Heart left ventricle (tissue), 13 donors: ENCODE measurements around the gene FAHD2A.
"Not testable (repeated sequence)": the region's sequence is repeated elsewhere in the genome, so short reads cannot be mapped to it uniquely, and the experiment has no call there.

Experiments
- CTCF ChIP-seq, 12 donors: fragments of 200-600 bp; sonication (generic) in 4 of 12; IDR thresholded peaks; one replicate each; pipeline versions ENCODE4 v1.5.0 to v1.8.0; 2018 to 2022; ENCODE audit warnings: antibody characterized with exemption in 12 of 12, mild to moderate bottlenecking in 5 of 12
- POLR2A ChIP-seq, 2 donors: fragments of 450-650 bp; IDR thresholded peaks; one replicate each; pipeline ENCODE4 v1.6.1; 2017; ENCODE audit warnings: antibody characterized with exemption in 2 of 2, mild to moderate bottlenecking in 2 of 2, moderate library complexity in 2 of 2
- donor health status: ischemic (EF 13 %, LVEDD 7.1; RV severe dilation, severe dysfunction).
- donor health status: DM: no; HTN: yes; CAD: no.
- donor health status: DM: no; HTN: no; CAD: no.
- donor health status: ischemic (EF 25% LVEDD 6.9; RV normal size, moderate dysfunction).
- donor health status: ischemic (EF 25% LVEDD 5.7; RV mildly dilated, moderate dysfunction).
- donor health status: ischemic (EF 35%, LVEDD 5.7; RV mildly dilated, moderate dysfunction).
- donor health status: nonischemic (EF 11% LVEDD 7.7; RV severe dilation, severe dysfunction).
- donor health status: DM: yes; HTN: yes; CAD: no.
- donor health status: PGD.
- donor health status: ischemic (EF 29% LVEDD 5.4; RV normal size, mild dysfunction).
- donor health status: nonischemic (EF 23%, LVEDD 6.1; RV moderate dilation, normal function).

GRCh38 chr2:95415138-95415537, 12.6 kb downstream of the FAHD2A start:
- not testable (repeated sequence) for TF ChIP-seq CTCF, POLR2A (IDR thresholded peaks at IDR 0.05)
